ENCODE results near the gene WDR64. TPM values are rescaled to one million over a fixed set of nuclear protein-coding genes. Genes with fewer than 3 reads are reported as not detected.

Gene WDR64
- polyA plus RNA-seq, 1 donor from 2014 or later = 0.21 TPM

DNA sequence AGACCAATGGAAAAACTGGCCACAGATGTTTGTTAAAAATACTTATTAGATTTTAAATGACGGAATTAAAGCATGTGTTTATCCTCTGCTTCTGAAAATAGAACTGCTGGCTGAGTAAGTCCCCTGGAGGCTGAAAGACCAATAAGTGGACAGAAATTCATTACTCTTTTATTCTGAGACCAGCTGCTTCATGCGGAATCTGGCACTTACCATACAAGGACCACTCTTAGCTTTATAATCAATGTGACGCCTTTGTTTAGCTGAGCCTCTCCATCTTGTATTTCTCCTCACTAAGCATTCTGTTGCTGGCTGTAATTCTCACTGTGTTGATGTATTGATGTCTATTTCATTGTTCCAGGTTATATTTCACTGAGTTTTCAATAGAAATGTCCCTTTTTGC lies 189.6 kb downstream of the WDR64 start:
- H3K9me2 ChIP-seq (ENCODE audit: insufficient read depth, low read length) = no peaks in the 10 kb centered on the region
- no peak overlapping the region for H3K4me3 ChIP-seq (ENCODE audit: low read length)
- H3K27me3 ChIP-seq (ENCODE audit: insufficient read depth, low read depth, low read length) = no peaks in the 10 kb centered on the region
- no peaks in the 10 kb centered on the region for H3K36me3 ChIP-seq (ENCODE audit: insufficient read depth, low read length)
- no peak overlapping the region for H2AFZ ChIP-seq (ENCODE audit: low read depth, low read length)
- H3F3A ChIP-seq (ENCODE audit: insufficient read depth, low read length, poor library complexity, severe bottlenecking) = no peaks in the 10 kb centered on the region
- no peak overlapping the region for H3K4me2 ChIP-seq (ENCODE audit: low read length)
- H3K9me3 ChIP-seq (ENCODE audit: low read length) = no peaks in the 10 kb centered on the region
- H3K9ac ChIP-seq (ENCODE audit: low read length) = no peak overlapping the region
- no peaks in the 10 kb centered on the region for H3K79me2 ChIP-seq (replicated peaks; ENCODE audit: insufficient read depth, low read length)
- no peaks in the 10 kb centered on the region for H4K20me1 ChIP-seq (ENCODE audit: insufficient read depth)
- no peak overlapping the region for H3K27ac ChIP-seq (ENCODE audit: low read length)
- TF ChIP-seq RAD21 (conservative IDR thresholded peaks at IDR 0.05) = no peak
- TF ChIP-seq EP300 (conservative IDR thresholded peaks at IDR 0.05; ENCODE audit: poor library complexity, severe bottlenecking) = no peak
- TF ChIP-seq, protein P1, sequence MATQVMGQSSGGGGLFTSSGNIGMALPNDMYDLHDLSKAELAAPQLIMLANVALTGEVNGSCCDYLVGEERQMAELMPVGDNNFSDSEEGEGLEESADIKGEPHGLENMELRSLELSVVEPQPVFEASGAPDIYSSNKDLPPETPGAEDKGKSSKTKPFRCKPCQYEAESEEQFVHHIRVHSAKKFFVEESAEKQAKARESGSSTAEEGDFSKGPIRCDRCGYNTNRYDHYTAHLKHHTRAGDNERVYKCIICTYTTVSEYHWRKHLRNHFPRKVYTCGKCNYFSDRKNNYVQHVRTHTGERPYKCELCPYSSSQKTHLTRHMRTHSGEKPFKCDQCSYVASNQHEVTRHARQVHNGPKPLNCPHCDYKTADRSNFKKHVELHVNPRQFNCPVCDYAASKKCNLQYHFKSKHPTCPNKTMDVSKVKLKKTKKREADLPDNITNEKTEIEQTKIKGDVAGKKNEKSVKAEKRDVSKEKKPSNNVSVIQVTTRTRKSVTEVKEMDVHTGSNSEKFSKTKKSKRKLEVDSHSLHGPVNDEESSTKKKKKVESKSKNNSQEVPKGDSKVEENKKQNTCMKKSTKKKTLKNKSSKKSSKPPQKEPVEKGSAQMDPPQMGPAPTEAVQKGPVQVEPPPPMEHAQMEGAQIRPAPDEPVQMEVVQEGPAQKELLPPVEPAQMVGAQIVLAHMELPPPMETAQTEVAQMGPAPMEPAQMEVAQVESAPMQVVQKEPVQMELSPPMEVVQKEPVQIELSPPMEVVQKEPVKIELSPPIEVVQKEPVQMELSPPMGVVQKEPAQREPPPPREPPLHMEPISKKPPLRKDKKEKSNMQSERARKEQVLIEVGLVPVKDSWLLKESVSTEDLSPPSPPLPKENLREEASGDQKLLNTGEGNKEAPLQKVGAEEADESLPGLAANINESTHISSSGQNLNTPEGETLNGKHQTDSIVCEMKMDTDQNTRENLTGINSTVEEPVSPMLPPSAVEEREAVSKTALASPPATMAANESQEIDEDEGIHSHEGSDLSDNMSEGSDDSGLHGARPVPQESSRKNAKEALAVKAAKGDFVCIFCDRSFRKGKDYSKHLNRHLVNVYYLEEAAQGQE (IDR thresholded peaks at IDR 0.05; ENCODE audit: borderline replicate concordance) = no peak

DNA sequence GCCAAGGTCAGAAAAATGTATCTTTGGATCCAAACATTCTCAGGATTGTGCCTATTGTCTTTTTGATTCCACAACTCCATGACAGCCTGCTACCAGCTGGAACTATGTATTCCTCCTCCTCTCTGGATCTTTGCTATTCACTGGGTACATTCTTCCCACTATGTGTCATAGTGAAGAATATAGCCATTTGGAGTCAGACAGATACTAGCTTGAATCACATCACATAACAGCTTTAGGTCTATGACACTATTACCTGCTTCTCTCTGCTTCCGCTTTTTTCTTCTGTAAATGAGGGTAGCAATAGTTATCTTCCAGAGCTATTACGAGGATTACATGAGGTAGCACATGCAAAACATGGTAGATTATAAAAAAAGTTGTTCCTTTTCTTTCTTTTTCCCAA lies 190.5 kb downstream of the WDR64 start:
- Histone ChIP-seq H3K9me2 (ENCODE audit: insufficient read depth, low read length) (no peaks in the 10 kb centered on the region), H3K4me2 (ENCODE audit: low read length) (no peak overlapping the region), H3K79me2 (replicated peaks; ENCODE audit: insufficient read depth, low read length) (no peaks in the 10 kb centered on the region), H3F3A (ENCODE audit: insufficient read depth, low read length, poor library complexity, severe bottlenecking) (no peaks in the 10 kb centered on the region), H3K9me3 (ENCODE audit: low read length) (no peaks in the 10 kb centered on the region), H4K20me1 (ENCODE audit: insufficient read depth) (no peaks in the 10 kb centered on the region), H2AFZ (ENCODE audit: low read depth, low read length) (no peak overlapping the region), H3K4me3 (ENCODE audit: low read length) (no peak overlapping the region), H3K9ac (ENCODE audit: low read length) (no peak overlapping the region), H3K27ac (ENCODE audit: low read length) (no peak overlapping the region), H3K36me3 (ENCODE audit: insufficient read depth, low read length) (no peaks in the 10 kb centered on the region), H3K27me3 (ENCODE audit: insufficient read depth, low read depth, low read length) (no peaks in the 10 kb centered on the region)
- no peak for TF ChIP-seq TAF1 (IDR thresholded peaks at IDR 0.05; ENCODE audit: low read depth)
- TF ChIP-seq, protein P2, sequence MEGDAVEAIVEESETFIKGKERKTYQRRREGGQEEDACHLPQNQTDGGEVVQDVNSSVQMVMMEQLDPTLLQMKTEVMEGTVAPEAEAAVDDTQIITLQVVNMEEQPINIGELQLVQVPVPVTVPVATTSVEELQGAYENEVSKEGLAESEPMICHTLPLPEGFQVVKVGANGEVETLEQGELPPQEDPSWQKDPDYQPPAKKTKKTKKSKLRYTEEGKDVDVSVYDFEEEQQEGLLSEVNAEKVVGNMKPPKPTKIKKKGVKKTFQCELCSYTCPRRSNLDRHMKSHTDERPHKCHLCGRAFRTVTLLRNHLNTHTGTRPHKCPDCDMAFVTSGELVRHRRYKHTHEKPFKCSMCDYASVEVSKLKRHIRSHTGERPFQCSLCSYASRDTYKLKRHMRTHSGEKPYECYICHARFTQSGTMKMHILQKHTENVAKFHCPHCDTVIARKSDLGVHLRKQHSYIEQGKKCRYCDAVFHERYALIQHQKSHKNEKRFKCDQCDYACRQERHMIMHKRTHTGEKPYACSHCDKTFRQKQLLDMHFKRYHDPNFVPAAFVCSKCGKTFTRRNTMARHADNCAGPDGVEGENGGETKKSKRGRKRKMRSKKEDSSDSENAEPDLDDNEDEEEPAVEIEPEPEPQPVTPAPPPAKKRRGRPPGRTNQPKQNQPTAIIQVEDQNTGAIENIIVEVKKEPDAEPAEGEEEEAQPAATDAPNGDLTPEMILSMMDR (IDR thresholded peaks at IDR 0.05; ENCODE audit: poor library complexity, severe bottlenecking) = no peak
- no peak for TF ChIP-seq EP300 (conservative IDR thresholded peaks at IDR 0.05; ENCODE audit: poor library complexity, severe bottlenecking)
- no peak for TF ChIP-seq RAD21 (conservative IDR thresholded peaks at IDR 0.05)
- no peak for TF ChIP-seq MXI1 (conservative IDR thresholded peaks at IDR 0.05; ENCODE audit: poor library complexity, severe bottlenecking)
- TF ChIP-seq SMC3 (conservative IDR thresholded peaks at IDR 0.05; ENCODE audit: poor library complexity) = no peak
- TF ChIP-seq EZH2 (IDR thresholded peaks at IDR 0.05; ENCODE audit: borderline replicate concordance, insufficient read depth, low read length, poor library complexity, severe bottlenecking) = no peak

- no peaks in the 10 kb centered on the region for H3K36me3 ChIP-seq (ENCODE audit: insufficient read depth, low read length)
- H4K20me1 ChIP-seq (ENCODE audit: insufficient read depth) = no peaks in the 10 kb centered on the region
- H3K79me2 ChIP-seq (replicated peaks; ENCODE audit: insufficient read depth, low read length) = peaks cover 2% of the 10 kb centered on the region
- H3K27me3 ChIP-seq (ENCODE audit: insufficient read depth, low read depth, low read length) = no peaks in the 10 kb centered on the region
- TF ChIP-seq MXI1 (conservative IDR thresholded peaks at IDR 0.05; ENCODE audit: poor library complexity, severe bottlenecking) (no peak), SMC3 (conservative IDR thresholded peaks at IDR 0.05; ENCODE audit: poor library complexity) (no peak), EZH2 (IDR thresholded peaks at IDR 0.05; ENCODE audit: borderline replicate concordance, insufficient read depth, low read length, poor library complexity, severe bottlenecking) (no peak)
- H3K4me2 ChIP-seq (ENCODE audit: low read length) = no peak overlapping the region
- no peaks in the 10 kb centered on the region for H3K9me3 ChIP-seq (ENCODE audit: low read length)
- H2AFZ ChIP-seq (ENCODE audit: low read depth, low read length) = no peak overlapping the region
- H3F3A ChIP-seq (ENCODE audit: insufficient read depth, low read length, poor library complexity, severe bottlenecking) = no peaks in the 10 kb centered on the region
- H3K4me3 ChIP-seq (ENCODE audit: low read length) = no peak overlapping the region
- no peak overlapping the region for H3K9ac ChIP-seq (ENCODE audit: low read length)
- no peak overlapping the region for H3K27ac ChIP-seq (ENCODE audit: low read length)
- no peaks in the 10 kb centered on the region for H3K9me2 ChIP-seq (ENCODE audit: insufficient read depth, low read length)
Measured at GRCh38 chr1:241844593-241844992, 192.5 kb downstream of the WDR64 start.

Measured in neural cell (in vitro differentiated cells).